GM12892 (cell line): ENCODE measurements around the gene P4HB.

Source experiments
- DNase-seq: peaks from one replicate; pipeline ENCODE4 v3.0.0; 2011; ENCODE audit not compliant: insufficient read length
- FAIRE-seq: peaks from 2 replicates; lab custom pipeline; 2011; peaks lifted over from hg19 to GRCh38; lab: Jason Lieb, UNC
- POLR2A ChIP-seq: IDR thresholded peaks from 2 replicates; pipeline ENCODE4 v1.6.1; 2011; ENCODE audit warnings: low read depth, low read length, control low read depth
- POLR2AphosphoS5 ChIP-seq: IDR thresholded peaks from 2 replicates; pipeline ENCODE4 v1.6.1; 2011; ENCODE audit warnings: low read depth, low read length, control low read depth
- TAF1 ChIP-seq: IDR thresholded peaks from 2 replicates; pipeline ENCODE4 v1.6.1; 2011; ENCODE audit warnings: low read depth, mild to moderate bottlenecking, control low read depth, low read length, borderline replicate concordance

P4HB gene

DNA sequence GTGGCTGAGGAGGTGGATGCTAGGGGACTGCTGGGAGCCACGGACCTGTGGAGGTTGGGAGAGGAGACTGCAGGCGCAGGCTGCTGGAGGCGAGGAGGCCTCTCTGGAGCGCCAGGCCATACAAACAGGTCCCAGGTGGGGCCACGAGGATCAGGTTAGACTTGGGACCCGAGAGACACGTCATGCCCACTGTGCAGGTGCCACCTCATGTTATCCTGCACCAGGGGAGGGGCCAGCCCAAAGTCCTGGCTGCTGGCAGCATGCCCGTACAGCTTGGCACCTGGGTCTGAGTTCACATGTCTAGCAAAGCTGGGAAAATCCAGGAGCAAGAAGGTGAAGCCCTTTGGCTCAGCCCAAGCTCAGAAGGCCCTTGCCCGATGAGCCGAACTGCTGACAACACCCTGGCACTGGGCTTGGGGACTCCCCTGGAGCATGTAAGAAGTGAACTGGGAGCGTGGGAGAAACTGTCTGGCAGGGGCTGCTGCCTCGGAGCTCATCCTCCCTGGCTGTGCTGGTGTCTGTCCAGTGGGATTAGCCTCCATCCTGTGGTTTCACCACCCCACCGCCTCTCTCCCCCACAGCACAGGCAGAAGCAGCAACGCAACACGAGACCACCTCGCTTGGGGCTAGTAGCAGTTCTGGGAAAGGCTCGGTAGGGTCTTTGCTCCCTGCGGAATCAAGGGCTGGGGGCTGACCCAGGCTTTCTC lies 5.6 kb upstream of the P4HB start:
- TF ChIP-seq POLR2AphosphoS5 (peak; percentile 77), TAF1 (no peak), POLR2A (peak; percentile 68)
- FAIRE-seq, result no peak
- DNase-seq, result no peak

DNA sequence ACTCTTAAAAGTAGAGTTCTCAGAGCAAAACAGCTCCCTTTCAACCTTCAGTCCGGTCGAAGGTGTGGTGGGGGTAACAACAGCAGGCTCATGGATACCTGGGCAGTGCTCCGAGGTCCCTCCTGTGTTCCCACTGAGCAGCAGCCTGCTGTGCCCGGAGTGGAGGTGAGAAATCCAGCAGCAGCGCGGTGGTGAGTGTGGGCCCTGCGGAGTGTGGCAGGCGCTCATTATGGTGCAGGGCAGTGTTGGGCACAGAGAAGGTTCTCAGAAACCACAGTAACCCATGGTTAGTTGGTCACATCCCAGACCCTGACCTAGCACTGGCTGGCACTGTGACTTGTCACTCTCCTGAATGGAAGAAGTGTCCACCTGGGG lies 5.0 kb upstream of the P4HB start:
- FAIRE-seq (no peak), DNase-seq (no peak)
- TF ChIP-seq TAF1 (no peak), POLR2AphosphoS5 (no peak), POLR2A (no peak; the same call in 1 of the 2 replicates)

DNA sequence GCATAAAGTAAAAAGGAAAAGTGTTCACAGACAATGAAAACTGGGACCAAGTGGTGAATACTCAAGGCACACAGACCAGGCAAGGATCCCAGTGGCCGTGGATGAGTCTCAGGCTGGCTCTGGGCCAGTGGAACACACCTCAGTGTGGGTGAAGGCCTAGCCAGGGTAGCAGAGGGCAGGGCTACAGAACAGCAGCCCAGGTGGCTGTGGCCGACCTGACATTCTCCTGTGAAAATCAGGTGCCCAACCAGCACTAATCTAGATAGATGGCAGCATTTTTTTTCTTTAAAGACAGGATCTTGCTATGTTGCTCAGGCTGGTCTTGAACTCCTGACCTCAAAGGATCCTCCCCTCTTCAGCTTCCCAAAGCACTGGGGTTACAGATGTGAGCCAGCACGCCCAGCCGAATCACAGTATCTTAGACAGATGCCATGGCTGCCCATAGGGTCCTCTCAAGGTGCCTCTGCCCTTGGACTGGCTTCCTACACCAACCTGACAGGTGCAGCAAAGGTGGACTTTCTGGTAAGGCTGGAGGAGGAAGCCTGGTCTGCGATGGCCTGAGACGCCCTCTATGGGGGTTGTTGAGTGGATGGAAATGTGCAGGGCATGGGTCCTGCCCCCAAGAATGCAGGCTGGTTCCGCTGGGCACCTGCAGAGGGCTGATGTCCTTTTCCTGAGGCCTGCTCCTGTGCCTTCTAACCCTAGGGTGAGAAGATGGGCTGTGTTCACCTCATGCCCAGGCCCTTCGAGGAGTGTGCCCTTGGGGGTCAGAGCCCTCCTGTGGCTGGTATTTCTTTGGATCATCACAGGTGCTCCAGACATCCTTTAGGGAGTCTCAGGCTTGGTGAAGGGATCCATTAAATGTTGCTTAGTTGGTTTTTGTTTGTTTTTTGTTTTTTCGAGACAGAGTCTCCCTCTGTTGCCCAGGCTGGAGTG lies 3.8 kb upstream of the P4HB start:
- no peak for FAIRE-seq
- TF ChIP-seq TAF1 (no peak), POLR2A (peak; percentile 39; the same call in 1 of the 2 replicates)
- DNase-seq, result no peak

DNA sequence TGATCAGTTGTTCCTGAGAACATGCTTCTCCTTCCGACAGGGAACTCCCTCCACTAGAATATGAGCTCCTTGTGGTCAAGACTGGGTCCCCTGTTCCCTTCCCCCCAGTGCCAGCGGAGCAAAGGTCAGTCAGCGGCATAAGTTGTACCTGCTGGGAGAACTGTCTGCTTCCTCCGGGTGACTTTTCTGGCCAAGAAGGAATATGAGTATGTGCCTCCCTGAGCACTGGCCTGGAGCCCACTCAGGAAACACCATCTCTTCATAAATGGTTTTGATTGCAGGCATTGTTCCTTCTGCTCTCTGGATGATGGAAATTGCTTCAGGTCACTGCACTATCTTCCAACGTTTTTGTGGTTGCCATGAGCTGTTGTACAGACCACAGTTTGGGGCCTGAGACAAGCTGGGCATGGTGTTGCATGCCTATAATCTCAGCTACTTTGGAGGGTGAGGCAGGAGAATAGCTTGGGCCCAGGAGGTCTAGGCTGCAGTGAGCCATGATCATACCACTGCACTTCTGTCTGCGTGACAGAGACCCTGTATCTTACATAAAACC lies 2.9 kb upstream of the P4HB start:
- TF ChIP-seq POLR2AphosphoS5 (no peak), TAF1 (no peak), POLR2A (no peak)
- DNase-seq (no peak), FAIRE-seq (no peak)

DNA sequence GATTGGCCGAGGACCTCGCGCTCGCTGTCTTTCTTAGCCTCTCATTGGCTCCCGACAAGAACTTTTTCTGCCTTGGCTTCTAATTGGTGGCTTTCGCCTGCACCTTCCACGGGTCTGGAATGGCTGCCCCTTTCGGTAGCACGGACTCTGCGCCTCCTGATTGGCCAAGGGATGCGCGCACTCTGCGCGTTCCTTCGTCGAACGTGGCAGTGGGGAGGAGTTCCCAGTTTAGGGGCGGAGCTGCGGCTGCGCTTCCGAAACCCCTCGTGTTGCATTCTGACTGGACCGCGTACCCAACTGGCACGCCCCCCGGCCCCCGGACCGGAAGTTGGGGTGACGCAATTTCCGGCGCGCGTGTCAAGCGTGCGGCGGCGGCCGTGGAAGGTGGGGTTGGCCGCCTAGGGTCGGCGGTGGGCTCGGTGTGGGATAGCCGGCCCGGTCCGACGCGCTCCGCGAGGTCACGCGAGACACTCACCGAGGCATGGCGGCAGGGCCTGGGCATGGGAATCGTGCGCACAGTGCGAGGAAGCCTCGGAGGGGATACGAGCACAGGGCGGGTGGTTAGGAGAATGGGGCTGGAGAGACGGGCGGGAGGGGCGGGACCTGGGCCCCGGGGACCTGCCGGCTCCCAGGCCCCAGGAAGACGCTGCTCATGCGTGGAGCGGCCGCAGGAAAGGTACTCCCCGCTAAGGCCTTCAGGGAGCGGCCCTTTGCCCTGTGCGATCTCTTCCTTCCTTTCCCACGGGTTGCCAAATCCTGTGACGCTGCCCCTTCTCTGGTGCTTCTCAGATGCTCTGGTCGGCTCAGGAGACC lies 627 bp upstream of the P4HB start:
- TF ChIP-seq POLR2A (peak; percentile 85), POLR2AphosphoS5 (peak; percentile 85), TAF1 (peak; percentile 73)
- peak; percentile 100 for DNase-seq
- FAIRE-seq, result peak; percentile 98

DNA sequence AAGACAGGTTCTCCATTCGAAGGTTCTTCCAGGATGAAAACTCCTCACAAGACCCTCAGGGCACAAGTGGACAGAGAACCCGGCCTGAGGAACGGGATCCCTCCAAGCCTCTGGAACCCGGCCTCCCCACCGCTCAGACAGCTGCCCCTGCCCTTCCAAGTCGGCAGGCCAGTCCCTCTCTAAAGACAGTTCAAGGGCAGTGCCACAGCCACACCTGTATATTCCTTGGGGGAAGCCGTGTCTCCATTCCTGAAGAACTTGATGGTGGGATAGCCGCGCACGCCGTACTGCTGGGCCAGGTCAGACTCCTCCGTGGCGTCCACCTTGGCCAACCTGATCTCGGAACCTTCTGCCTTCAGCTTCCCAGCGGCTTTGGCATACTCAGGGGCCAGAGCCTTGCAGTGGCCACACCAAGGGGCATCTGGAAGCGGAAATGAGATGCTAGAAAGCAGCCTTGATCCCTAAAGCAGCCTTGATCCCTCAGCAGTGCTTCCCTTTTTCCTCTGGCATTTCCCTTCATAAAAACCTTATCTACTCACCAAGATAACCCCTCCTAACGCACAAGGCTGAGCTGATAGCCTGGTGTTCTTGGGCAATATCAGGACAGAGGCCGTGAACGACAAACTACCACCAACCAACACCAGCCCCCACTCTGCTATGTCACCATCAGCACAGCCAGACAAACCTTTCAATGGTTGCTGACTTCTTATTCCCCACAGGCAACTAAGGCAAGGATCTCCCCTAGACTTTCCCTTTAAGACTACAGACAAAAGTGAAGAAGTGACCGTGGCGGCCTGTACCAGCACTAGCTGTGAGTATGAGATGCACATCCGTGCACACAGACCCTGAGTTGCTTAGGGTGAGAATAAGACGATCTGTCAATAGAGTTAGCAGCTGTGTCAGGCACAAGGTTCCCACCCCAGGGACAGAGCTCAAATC lies 1.1 kb downstream of the P4HB start:
- DNase-seq (no peak), FAIRE-seq (no peak)
- TF ChIP-seq TAF1, result no peak
- no peak for TF ChIP-seq POLR2AphosphoS5
- no peak for TF ChIP-seq POLR2A

DNA sequence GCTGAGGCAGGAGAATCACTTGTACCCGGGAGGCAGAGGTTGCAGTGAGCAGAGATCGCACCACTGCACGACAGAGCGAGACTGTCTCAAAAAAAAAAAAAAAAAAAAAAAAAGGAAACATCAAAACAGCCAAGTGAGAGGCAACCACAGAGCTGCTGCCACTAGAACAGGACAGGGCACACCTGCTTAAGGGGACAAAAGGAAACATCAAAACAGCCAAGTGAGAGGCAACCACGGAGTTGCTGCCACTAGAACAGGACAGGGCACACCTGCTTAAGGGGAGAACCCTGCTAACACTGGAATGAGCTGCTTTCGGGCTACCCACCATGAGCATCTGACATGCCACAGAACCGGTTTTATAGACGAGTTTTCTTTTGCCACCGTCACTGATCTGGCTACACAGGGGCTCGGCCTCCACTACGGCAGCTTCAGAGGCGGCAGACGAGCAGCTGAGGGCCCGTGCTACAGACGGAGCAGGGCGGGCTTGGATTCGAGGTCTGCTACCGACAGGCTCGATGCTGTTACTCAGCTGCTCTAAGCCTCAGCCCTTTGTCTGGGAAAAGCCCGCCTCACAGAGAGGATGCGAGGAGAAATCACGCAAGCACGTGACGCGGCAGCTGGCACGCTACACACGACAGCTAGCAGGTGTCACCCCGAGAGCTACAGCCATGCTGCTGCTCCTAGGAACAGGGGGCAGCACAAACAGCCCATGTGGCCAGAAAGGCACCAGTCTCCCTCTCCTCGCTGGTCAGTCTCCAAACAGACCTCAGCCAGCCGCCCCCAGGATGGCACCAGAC lies 2.0 kb downstream of the P4HB start:
- FAIRE-seq, result no peak
- TF ChIP-seq POLR2AphosphoS5 (no peak), POLR2A (no peak), TAF1 (no peak)
- DNase-seq, result no peak

DNA sequence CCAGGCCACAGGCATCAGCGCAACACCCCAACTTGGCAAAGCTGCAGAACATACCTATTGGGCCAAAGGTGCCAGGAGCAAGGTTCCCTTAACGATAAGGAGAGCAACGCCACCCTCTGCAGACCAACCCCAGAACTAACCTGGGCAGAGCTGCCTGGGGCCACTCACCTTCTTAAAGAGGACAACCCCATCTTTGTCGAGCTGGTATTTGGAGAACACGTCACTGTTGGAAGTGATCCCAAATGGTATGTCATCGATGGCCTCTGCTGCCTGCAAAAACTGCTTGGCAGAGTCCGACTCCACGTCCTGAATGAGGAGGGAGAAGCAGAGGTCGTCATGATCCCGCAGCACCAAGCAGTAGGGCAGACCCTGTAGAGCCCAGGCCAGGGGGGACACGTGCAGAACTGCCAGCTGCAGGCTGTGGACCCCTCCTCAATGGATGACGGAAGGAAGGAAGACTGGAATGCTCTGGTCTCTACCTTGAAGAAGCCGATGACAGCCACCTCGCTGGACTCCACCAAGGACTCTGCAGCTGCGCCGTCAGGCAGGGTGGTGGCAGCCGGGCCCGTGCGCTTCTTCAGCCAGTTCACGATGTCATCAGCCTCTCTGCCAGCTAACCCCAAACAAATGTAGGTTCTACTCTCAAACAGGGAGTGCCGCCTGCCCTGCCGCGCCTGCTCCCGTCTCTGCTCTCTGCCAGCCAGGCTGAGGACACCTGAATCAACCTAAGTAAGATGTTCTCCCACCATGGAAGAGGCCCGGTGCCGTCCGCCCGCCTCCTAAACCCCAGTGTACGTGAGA lies 5.2 kb downstream of the P4HB start:
- TF ChIP-seq POLR2A (no peak), POLR2AphosphoS5 (no peak; the same call in 1 of the 2 replicates), TAF1 (no peak)
- DNase-seq, result no peak
- FAIRE-seq, result no peak

DNA sequence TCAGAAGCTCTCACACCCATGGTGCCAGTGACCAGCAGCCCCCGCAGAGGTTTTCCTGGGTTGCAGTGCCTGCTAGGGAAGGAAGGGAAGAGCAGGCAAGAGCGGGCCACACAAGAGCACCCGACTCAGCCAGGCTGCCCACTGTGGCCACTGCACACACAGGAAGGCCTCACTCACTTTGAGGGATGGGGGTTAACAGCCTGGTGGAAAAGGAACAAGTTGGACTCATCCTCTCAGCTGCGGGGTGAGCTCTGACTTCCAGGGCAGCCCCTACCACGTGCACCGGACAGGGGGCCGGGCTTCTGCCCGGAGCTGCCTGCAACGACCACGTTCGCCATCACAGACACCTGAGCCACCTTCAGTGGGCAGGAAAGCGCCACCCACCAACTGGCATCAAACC lies 8.1 kb downstream of the P4HB start:
- no peak for TF ChIP-seq TAF1
- no peak for TF ChIP-seq POLR2AphosphoS5
- TF ChIP-seq POLR2A, result no peak; the same call in 1 of the 2 replicates
- no peak for DNase-seq
- no peak for FAIRE-seq
